PC-9 (cell line): ENCODE measurements around the gene LOXL4. TPM values are rescaled to one million over a fixed set of nuclear protein-coding genes. Genes with fewer than 3 reads are reported as not detected.

Experiments used
- BruUV-seq: library from RNA; stranded (reverse); fragments of 400-500 nt; replicated peaks from 2 replicates; lab custom pipeline; 2021; lab: Mats Ljungman, UMichigan
- CTCF ChIA-PET: fragments of 300-600 bp; sonication (Branson Sonifier 250); formaldehyde crosslinking; loops from one replicate; lab custom pipeline; 2022; ENCODE audit warnings: antibody characterized with exemption; lab: Charles Lee
- POLR2A ChIA-PET: fragments of 300-600 bp; sonication (Branson Sonifier 250); formaldehyde crosslinking; loops from one replicate; lab custom pipeline; 2022; ENCODE audit warnings: antibody characterized with exemption; ENCODE audit not compliant: unreplicated experiment; lab: Charles Lee
- DNase-seq, 2 experiments: peaks; one replicate each; pipeline versions ENCODE4 v3.0.0 to v3.0.0-alpha.2; 2015 to 2022; ENCODE audit warnings: mixed read lengths in 1 of 2
- H2AFZ ChIP-seq: fragments of 200-600 bp; sonication (generic); 2 replicates; pipeline ENCODE4 v1.8.1; 2017; ENCODE audit warnings: antibody characterized with exemption
- H3F3A ChIP-seq: fragments of 200-600 bp; sonication (generic); 2 replicates; pipeline ENCODE4 v1.8.1; 2017; ENCODE audit warnings: antibody characterized with exemption, mild to moderate bottlenecking, low read depth; ENCODE audit not compliant: insufficient read depth
- H3K27ac ChIP-seq: fragments of 200-600 bp; sonication (generic); 2 replicates; pipeline ENCODE4 v1.6.1; 2016; ENCODE audit warnings: mixed run types
- H3K27me3 ChIP-seq: fragments of 200-600 bp; sonication (generic); 2 replicates; pipeline ENCODE4 v1.6.1; 2016; ENCODE audit warnings: low read depth, mixed run types; ENCODE audit not compliant: insufficient read depth
- H3K36me3 ChIP-seq: fragments of 200-600 bp; sonication (generic); 2 replicates; pipeline ENCODE4 v1.6.1; 2016; ENCODE audit warnings: low read depth, mixed run types
- H3K4me1 ChIP-seq: fragments of 200-600 bp; sonication (generic); replicated peaks from 2 replicates; pipeline ENCODE4 v1.6.1; 2016; ENCODE audit warnings: mixed run types; ENCODE audit not compliant: insufficient read depth
- H3K4me2 ChIP-seq: fragments of 200-600 bp; sonication (generic); 2 replicates; pipeline ENCODE4 v1.6.1; 2017; ENCODE audit warnings: mixed run types
- H3K4me3 ChIP-seq: fragments of 200-600 bp; sonication (generic); 2 replicates; pipeline ENCODE4 v1.6.1; 2016; ENCODE audit warnings: mixed run types
- H3K79me2 ChIP-seq: fragments of 200-600 bp; sonication (generic); 2 replicates; pipeline ENCODE4 v1.6.1; 2017; ENCODE audit warnings: low read depth, mixed run types
- H3K9me2 ChIP-seq: fragments of 200-600 bp; sonication (generic); 2 replicates; pipeline ENCODE4 v1.8.1; 2017; ENCODE audit warnings: mild to moderate bottlenecking; ENCODE audit not compliant: insufficient read depth
- H3K9me3 ChIP-seq: fragments of 200-600 bp; sonication (generic); 2 replicates; pipeline ENCODE4 v1.8.1; 2016; ENCODE audit warnings: low read depth; ENCODE audit not compliant: insufficient read depth
- H4K20me1 ChIP-seq: fragments of 200-600 bp; sonication (generic); 2 replicates; pipeline ENCODE4 v1.8.1; 2017; ENCODE audit not compliant: insufficient read depth
- EZH2 ChIP-seq: fragments of 200-600 bp; sonication (generic); IDR thresholded peaks from 2 replicates; pipeline ENCODE4 v1.8.0; 2017; ENCODE audit warnings: antibody characterized with exemption, low read depth
- intact Hi-C: fragments of 100-400 bp; cut with micrococcal nuclease; formaldehyde crosslinking; loops from one replicate; pipeline ENCODE4 v1.10.0; 2022; ENCODE audit not compliant: unreplicated experiment
- total RNA-seq: library from RNA; stranded (reverse); gene quantifications from 2 replicates; pipeline ENCODE4 v1.2.3, GENCODE V29; 2021
- TF ChIP-seq, protein P1 (sequence below): fragments of 200-600 bp; sonication (generic); conservative IDR thresholded peaks from 2 replicates; pipeline ENCODE4 v1.6.1; 2017; ENCODE audit warnings: mixed run types, antibody characterized with exemption, mild to moderate bottlenecking, moderate library complexity

Gene LOXL4
- total RNA-seq, 1 experiment from 2014 or later: 3.5 TPM

DNA sequence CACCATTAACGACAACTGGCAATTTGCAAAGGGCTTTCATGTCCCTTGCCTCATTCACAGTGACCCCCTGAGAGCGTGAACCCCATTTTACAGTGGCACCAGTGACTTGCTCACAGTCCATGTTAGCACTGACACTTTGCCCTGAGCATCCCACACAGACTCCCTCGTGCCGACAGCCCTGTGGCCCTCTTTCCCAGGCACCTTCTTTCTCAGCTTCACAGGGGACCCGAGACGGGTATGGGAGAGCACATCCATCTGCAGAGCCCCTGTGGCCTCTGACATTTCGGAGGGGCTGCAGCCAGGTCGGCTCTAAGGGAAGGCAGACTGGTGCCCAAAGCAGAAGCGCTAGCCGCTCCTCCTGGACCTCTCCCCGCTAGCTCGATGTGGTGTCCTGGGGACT, 10.8 kb downstream of the LOXL4 start:
- H3K4me2 ChIP-seq: no peak overlapping the region
- intact Hi-C loops: no loop called here
- no peaks in the 10 kb centered on the region for H3K4me1 ChIP-seq
- no peaks in the 10 kb centered on the region for H3K9me3 ChIP-seq
- H3K79me2 ChIP-seq: no peaks in the 10 kb centered on the region
- no peak overlapping the region for H3K4me3 ChIP-seq
- TF ChIP-seq, protein P1, sequence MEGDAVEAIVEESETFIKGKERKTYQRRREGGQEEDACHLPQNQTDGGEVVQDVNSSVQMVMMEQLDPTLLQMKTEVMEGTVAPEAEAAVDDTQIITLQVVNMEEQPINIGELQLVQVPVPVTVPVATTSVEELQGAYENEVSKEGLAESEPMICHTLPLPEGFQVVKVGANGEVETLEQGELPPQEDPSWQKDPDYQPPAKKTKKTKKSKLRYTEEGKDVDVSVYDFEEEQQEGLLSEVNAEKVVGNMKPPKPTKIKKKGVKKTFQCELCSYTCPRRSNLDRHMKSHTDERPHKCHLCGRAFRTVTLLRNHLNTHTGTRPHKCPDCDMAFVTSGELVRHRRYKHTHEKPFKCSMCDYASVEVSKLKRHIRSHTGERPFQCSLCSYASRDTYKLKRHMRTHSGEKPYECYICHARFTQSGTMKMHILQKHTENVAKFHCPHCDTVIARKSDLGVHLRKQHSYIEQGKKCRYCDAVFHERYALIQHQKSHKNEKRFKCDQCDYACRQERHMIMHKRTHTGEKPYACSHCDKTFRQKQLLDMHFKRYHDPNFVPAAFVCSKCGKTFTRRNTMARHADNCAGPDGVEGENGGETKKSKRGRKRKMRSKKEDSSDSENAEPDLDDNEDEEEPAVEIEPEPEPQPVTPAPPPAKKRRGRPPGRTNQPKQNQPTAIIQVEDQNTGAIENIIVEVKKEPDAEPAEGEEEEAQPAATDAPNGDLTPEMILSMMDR: no peak
- TF ChIP-seq EZH2: no peak
- H3K27me3 ChIP-seq: no peaks in the 10 kb centered on the region
- DNase-seq: no peak
- H2AFZ ChIP-seq: no peak overlapping the region
- H3F3A ChIP-seq: no peaks in the 10 kb centered on the region
- BruUV-seq: no TSS peak
- no peak overlapping the region for H3K27ac ChIP-seq
- H4K20me1 ChIP-seq: no peaks in the 10 kb centered on the region
- no peaks in the 10 kb centered on the region for H3K36me3 ChIP-seq
- CTCF ChIA-PET: no interaction called here
- POLR2A ChIA-PET: interaction anchor here (0.6 kb wide), 1 partner anchor 102 kb away, joined by 3 read pairs; no protein-coding TSS in a partner anchor
- no peaks in the 10 kb centered on the region for H3K9me2 ChIP-seq

DNA sequence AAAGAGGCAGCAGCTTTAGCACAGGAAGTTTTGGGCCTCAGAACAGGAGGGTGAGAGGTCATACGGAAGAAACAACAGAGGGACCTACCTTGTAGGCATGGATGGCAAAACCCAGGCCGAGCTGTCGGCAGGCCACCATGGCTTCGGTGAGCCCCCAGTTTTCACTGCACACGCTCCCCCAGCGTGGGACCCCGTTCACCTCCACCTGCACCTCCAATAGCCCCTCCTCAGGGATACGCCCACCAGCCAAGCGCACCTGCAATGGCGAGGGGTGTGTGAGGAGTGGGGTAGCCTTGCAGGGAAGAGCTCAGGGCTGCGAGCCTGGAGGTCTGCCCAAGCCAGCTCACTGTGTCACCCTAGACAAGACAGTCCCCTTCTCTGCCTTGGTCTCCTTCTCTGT, 11.3 kb downstream of the LOXL4 start:
- DNase-seq: no peak
- ChIA-PET POLR2A (no interaction called here), CTCF (no interaction called here)
- no peaks in the 10 kb centered on the region for H3K9me2 ChIP-seq
- no peak for TF ChIP-seq EZH2
- TF ChIP-seq, protein P1: no peak
- H3K27ac ChIP-seq: no peak overlapping the region
- no peak overlapping the region for H2AFZ ChIP-seq
- no peaks in the 10 kb centered on the region for H3K9me3 ChIP-seq
- no peak overlapping the region for H3K4me2 ChIP-seq
- H4K20me1 ChIP-seq: no peaks in the 10 kb centered on the region
- H3K4me3 ChIP-seq: no peak overlapping the region
- intact Hi-C loops: no loop called here
- no peaks in the 10 kb centered on the region for H3F3A ChIP-seq
- no TSS peak for BruUV-seq
- H3K27me3 ChIP-seq: no peaks in the 10 kb centered on the region
- H3K36me3 ChIP-seq: no peaks in the 10 kb centered on the region
- H3K4me1 ChIP-seq: no peaks in the 10 kb centered on the region
- no peaks in the 10 kb centered on the region for H3K79me2 ChIP-seq

- TF ChIP-seq, protein P1: no peak
- TF ChIP-seq EZH2: no peak
- ChIA-PET POLR2A (no interaction called here), CTCF (no interaction called here)
- Histone ChIP-seq H3K27ac (no peak overlapping the region), H3K79me2 (no peaks in the 10 kb centered on the region), H3K9me3 (no peaks in the 10 kb centered on the region), H4K20me1 (no peaks in the 10 kb centered on the region), H2AFZ (no peak overlapping the region), H3K27me3 (no peaks in the 10 kb centered on the region), H3K9me2 (no peaks in the 10 kb centered on the region), H3F3A (no peaks in the 10 kb centered on the region), H3K4me3 (no peak overlapping the region), H3K4me2 (no peak overlapping the region), H3K36me3 (no peaks in the 10 kb centered on the region), H3K4me1 (no peaks in the 10 kb centered on the region)
- intact Hi-C loops: no loop called here
- no peak for DNase-seq
- BruUV-seq: no TSS peak
These were observed 12.7 kb downstream of the LOXL4 start for GRCh38 chr10:98255146-98255877.
